Activated T-helper 1 cell treated with anti-CD3 and anti-CD28 coated beads, Interleukin-2, amount 50 U/mL, for 16 hours (primary cell): ENCODE measurements around the gene NDUFS2.

Experiments used
- DNase-seq, 2 donors: peaks; one replicate each; pipeline ENCODE4 v3.0.0-alpha.2; 2020; ENCODE audit warnings: low read depth in 1 of 2, low spot score in 1 of 2

NDUFS2 gene

DNA sequence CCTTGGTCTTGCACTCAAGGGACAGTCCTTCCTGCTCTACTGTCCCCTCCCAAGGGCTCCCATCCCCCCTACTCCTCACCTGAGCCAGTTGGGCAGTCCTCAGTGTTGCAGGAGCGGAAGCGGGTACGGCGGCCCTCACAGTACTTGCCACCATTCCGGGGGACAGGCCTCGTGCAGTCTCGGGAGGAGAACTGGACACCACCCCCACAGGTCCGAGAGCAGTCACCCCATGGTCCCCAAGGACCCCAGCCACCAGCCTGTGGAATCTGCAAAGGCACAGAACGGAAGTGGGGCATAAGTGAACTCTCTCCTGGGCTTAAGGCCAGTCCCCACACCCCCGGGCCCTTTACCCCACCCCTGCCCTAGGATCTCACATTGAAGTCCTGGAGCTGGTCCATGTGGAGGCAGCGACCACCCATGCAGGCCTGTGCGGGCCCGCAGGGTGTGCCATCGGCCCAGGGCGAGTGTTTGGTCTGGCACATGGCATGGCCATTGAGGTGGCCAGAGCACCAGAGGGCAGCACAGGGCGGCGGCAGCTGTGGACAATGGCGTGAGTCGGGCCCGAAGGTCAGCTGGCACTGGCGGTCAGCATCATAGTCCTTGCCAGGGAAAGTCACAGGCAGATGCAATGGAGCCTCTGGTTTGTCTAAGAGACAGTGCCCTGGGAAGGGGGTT lies 8.5 kb upstream of the NDUFS2 start:
- no peak for DNase-seq

DNA sequence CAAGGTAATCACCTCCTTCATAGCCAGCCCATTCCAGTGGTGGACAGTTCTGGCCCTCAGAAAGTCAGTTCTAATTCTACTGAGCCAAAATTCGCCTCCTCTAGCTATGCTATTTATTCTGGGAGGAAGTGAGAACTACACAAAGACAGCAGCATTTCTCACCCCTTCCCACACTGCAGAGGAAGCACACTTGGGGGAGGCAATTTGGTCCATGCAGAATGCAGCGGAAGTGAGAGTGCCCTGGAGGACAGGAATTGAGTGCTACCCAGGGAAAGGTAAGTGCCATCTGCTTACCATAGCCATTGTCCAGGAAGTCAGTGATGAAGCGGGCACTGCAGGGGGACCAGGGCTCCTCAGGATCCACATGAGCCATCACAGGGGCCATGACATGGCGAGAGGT lies 7.0 kb upstream of the NDUFS2 start:
- DNase-seq, result no peak

GRCh38 chr1:161196111-161196510 lies 6.1 kb upstream of the NDUFS2 start:
- DNase-seq, result no peak

GRCh38 chr1:161196521-161197451 lies 5.4 kb upstream of the NDUFS2 start:
- no peak for DNase-seq

DNA sequence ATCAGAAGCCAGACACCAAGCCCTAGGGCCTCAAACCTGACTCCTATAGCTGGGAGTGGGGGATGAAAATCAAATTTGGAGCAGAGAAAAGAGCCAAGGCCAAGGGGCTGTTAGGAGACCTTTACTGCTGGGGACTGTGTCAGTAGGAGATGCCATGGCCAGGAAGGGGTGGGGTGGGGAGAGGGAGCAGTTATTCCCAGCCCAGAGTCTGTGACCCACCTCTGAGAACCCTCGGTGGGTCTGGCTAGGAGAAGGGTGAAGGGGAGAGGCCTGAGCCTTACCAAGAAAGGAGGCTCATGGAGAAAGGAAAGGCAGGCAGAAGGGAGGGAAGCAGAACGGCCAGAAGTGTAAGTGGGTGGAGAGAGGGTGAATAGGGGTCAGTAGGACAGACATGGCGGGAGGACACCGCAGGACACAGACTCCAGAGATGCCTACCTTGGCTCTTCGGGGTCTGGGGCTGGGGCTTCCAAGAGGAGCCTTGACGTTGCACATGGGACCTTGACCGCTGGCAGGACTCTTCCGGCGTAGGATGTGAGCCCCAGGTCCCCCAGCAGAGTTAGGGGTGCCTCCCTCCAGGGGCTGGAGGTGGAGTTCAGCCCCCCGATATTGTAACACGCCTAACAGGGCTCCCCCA lies 4.5 kb upstream of the NDUFS2 start:
- DNase-seq, result no peak

GRCh38 chr1:161198194-161198896 lies 3.8 kb upstream of the NDUFS2 start:
- no peak for DNase-seq

- DNase-seq, result no peak
Measured at GRCh38 chr1:161198897-161199431, 3.2 kb upstream of the NDUFS2 start, which contains the start of gene ADAMTS4. Gene ADAMTS4 (minus strand): TSS chr1:161199054. CDS start chr1:161198627, 427 bp downstream.

- no peak for DNase-seq
Measured at GRCh38 chr1:161199506-161200139, 2.5 kb upstream of the NDUFS2 start.

DNA sequence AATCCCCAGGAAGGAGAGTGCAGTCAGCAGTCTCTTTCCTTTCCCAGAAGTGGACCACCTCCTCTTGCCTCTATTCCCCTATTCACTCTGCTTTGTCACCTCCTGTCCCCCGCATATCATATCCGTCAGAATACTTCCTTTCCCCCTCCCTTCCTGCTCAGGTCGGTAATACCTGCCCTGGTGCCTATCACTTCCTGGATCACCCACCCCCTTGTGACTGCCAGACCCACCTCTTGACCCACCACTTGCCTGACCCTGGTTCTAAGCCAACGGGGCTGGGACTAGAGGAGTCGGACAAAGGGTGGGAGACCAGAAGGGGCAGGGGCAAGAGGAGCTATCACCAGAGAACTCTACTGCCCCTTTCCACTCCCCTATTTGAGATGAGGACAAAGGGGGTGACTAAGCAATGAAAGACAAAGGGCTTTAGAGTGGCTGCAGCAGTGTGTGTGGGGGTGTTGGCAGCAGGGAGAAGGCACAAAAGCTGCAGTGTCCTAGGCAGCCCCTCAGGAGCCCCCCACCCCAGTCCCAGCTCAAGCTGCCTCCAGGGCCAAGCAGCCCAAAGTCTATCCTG lies 1.7 kb upstream of the NDUFS2 start:
- no peak for DNase-seq

DNA sequence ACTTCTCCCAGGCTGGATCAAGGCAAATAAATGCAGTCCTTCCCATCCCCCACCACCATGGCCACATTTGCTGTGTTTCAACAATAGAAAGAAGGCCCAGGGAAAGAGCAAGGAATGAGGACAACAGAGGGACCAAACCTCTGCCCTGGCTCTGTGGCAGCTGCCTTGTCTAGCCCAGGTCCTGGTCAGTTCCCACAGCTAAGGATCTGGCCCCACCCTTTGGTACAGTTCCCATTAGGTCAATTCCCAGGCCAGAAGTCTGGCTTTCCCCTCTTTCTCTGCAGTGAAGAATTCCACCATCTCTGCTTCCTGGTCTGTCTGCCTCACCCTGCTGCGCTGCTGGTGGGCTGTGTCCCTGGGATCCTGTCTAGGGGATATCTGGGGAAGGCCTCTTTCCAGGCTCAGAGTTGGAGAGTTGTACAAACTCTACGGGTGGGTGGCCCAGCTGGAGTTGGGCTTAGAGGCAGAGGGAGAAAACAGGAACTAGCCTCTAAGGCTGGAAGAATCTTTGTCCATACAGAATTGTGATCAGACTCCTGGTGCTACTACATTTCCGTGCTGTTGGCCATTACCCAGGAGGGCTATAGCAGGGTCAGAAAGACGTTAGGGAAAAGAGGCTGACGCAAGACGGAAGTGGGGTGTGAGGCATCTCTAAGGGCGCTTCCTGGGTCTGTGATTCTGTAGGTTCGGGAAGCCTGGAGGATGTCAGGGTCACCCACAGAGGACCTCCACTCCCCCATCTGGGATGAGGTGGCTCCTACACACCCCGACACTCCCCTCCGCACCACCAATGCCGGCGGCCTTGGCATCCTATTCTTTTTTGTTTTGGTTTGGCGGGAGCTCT lies 953 bp upstream of the NDUFS2 start:
- DNase-seq, result no peak

GRCh38 chr1:161206411-161207140 lies 4.4 kb downstream of the NDUFS2 start:
- DNase-seq, result no peak

DNA sequence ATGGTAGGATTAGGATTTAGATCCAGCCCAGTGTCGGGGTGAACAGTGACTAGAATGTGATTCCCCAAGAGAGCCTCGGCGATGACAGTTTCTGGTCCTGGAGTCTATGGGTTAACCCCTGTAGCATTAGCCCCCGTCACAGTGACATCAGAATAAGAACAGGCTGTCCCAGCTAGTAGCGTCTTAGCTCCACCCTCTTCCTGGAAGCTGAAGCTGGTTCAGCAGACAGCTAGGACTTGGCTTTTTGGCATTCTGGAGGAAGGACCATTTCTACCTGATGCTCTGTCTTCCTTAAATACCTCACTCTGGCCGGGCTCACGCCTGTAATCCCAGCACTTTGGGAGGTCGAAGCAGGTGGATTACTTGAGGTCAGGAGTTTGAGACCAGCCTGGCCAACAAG lies 5.0 kb downstream of the NDUFS2 start:
- DNase-seq, result no peak

GRCh38 chr1:161209790-161210409 lies 7.7 kb downstream of the NDUFS2 start:
- DNase-seq, result peak; percentile 43 to 45

DNA sequence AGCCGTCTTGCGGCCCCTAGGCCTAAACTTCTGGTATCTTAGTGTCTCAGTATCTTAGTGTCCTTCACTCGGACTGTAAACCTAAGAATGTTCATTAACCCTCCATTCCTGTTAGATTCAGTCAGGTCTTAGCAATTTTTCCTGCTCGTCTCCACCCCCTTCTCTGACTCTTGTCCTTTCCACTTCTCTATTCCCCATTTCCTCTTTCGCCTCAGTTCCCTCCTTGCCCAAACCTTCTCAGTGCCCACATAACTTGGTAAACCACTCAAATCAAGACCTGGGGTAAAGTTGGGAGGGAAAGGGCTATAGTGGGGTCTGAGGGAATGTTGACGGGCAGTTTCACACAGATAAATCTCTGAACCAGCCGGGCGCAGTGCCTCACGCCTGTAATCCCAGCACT lies 12.2 kb downstream of the NDUFS2 start:
- DNase-seq, result no peak

DNA sequence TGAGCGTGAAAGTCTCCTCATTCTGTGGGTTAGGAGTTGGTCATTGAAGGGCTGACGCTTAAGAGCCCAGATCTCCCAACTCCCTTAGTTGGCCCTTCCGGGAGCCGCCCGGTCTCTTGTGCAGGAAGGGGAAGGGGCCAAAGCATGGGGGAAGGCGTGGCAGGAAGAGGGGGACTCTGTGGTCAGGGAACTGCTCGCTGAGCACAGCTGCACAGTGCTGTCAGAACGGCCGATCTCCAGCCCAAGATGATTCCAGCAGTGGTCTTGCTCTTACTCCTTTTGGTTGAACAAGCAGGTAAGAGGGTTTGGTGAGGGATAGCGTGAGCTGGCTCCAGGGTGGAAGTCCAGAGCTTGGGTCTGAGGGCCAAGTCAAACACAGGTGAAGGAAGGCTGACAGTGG lies 12.9 kb downstream of the NDUFS2 start, which contains the start of gene FCER1G:
TSS of gene FCER1G (plus strand) at position 220 of the 400 bp plus-strand sequence. CDS start at position 247, 27 bp downstream.
- no peak for DNase-seq

- DNase-seq, result no peak
Measured at GRCh38 chr1:161216945-161217712, 15.0 kb downstream of the NDUFS2 start.

- DNase-seq, result no peak
Measured at GRCh38 chr1:161217831-161218230, 15.7 kb downstream of the NDUFS2 start.
